Activated CD8-positive, alpha-beta memory T cell treated with anti-CD3 and anti-CD28 coated beads for 48 hours (primary cell): ENCODE data around the gene JMJD4.

ENCODE experiments used
- DNase-seq, 3 experiments: peaks; one replicate each; pipeline ENCODE4 v3.0.0-alpha.2; 2020; ENCODE audit warnings: low read depth in 2 of 3, low spot score in 2 of 3

JMJD4 gene

GRCh38 chr1:227753999-227754711 lies 19.1 kb upstream of the JMJD4 start:
- no peak for DNase-seq

DNA sequence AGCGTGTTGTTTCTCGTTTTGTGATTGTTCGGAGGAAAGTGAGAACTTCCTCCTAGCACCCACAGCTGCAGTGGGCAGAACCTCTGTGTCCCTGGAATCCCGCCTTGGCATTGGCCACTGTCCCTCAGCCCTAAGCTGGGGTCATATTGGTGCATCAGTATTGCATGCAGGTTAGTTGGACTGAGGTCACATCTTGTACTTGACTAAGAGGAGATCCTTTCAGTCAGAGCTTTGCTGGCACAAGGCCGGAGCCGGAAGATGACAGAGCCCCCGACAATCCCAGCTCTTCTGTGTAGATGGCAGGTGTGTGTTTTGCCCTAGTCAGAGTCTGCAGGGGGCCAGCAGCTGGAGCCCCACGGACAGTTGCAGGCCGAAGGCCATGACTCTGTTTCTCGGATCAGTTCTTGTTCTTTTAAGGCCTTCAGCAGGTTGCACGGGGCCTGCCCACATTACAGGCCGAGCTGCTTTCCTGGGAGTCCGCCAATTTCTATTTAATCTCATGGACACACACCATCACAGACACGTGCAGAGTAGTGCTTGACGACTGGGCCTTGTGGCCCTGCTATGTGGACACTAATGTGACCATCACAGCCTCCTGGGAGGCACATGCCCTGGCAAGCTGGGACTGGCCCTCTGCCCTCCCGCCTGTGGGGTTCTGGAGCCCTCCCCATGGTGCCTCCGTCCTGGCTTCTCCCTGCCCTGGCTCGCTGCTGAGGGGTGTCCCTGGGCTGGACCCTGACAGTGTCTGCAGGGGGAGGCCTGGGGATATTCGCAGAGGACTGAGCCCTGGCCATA lies 15.0 kb upstream of the JMJD4 start:
- no peak for DNase-seq

DNA sequence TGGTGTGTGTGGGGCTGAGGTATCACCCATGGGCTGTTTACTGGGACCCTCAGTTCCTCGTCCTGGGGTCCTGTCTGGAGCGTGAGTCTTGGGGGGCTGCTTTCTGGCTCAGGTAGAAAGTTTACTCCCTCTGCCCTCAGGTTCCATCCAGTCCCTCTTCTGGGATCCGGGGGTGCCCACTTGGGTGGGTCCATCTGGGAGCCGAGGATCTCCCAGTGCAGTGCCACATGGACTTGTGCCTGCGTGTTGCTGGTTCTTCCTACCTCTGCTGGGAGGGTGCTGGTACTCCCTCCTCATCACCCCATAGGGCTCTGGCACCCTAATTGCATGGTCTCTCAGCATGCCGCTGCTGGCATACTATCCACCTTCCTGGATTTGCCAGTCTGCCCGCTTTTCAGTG lies 14.1 kb upstream of the JMJD4 start:
- DNase-seq, result no peak

DNA sequence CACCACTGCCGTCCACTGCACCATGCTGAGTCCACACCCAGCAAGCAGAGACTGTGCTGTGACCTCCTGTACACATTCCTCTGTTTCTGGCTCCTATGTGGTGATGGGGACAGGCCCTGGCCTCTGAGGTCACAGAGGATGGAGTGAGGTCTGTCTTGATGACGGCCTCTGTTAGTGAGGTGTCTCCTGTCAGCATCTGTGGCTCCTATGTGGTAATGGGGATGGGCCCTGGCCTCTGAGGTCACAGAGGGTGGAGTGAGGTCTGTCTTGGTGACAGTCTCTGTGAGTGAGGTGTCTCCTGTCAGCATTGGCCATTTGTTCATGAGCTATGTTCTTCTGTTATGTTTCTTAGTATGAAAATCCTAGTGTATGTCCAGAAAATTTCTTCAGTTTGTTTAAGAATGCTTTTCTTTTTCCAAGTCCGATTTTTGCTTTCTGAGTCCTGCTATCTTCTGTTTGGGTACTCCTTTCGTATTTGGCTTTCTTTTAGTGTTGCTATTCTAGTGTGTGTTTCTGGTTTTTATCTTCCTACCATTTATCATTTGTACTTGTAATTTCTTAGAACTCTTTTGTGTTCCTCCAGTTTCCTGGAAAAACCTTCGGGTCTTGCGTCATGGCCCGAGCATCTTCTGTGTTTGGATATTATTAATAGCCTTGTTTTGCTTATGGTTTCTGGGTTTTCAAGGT lies 13.5 kb upstream of the JMJD4 start:
- no peak for DNase-seq

GRCh38 chr1:227747948-227748495 lies 12.9 kb upstream of the JMJD4 start:
- no peak for DNase-seq

- no peak for DNase-seq
These were observed 12.3 kb upstream of the JMJD4 start for GRCh38 chr1:227747382-227747781.

- DNase-seq, result no peak
These were observed 11.6 kb upstream of the JMJD4 start for GRCh38 chr1:227746676-227747075.

GRCh38 chr1:227745568-227746265 lies 10.6 kb upstream of the JMJD4 start:
- DNase-seq, result no peak

DNA sequence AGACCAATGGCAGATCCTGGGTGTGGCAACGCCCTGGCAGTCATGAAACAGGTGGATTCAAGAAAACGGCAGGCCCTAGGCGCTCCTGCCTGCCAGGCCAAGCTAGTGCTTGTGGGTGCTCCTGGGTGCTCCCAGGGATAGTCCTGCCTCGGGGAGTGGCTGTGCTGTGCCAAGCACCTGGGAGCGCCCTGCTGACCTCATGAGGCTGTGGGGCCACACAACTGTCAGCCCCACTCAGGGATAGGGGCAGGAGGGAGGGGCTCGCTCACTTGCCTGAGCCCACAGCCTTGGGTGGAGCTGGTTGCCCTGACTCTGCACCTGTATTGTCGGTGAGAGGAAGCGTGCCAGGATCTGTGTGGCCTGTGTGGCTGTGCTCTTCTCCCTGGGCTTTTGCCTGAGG lies 9.6 kb upstream of the JMJD4 start:
- DNase-seq, result no peak

DNA sequence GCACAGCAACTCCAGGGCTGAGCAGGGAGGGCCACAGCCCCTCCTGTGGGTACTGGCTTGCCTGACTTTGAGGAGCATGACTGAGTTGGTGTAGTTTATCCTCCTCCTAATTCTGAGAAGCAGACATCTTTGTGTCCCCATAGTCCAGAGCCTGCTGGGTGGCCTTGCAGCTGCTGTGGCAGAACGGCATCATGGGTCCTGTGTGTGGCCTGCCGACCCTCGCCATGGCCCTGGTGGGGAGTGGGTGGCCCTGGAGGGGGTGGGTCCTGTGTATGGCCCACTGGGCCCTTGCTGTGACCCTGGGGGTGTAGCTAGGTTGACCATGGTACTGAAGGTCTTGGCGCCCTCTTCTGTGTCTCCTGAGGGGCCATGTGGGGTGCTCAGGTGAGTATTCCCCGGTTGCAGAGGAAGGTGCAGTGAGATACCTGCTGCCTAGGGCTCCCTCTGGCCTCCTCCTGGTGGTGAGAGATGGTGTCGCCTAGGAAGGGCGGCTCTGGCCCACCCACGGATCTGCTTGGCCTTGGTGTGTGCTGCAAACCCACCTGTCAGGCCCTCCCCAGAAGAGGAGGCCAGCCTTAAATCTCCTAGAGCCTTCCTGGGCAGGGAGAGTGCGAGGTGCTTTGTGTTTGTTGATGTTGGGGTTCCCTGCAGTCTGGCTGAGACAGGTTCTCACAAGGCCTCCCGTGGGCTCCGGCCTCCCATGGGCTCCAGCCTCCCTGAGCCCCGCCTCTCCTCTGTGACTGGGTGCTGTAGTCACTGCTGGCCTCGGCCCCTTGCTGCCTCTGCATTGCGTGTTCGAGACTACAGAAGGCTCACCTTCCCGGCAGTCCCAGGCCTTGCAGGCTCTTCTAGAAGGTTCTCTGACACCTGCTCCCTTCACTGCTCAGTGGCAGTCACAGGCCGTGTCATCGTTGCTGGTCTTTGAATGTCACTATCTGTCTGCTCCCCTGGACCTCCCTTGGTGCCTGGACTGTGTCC lies 7.9 kb upstream of the JMJD4 start:
- DNase-seq, result no peak

DNA sequence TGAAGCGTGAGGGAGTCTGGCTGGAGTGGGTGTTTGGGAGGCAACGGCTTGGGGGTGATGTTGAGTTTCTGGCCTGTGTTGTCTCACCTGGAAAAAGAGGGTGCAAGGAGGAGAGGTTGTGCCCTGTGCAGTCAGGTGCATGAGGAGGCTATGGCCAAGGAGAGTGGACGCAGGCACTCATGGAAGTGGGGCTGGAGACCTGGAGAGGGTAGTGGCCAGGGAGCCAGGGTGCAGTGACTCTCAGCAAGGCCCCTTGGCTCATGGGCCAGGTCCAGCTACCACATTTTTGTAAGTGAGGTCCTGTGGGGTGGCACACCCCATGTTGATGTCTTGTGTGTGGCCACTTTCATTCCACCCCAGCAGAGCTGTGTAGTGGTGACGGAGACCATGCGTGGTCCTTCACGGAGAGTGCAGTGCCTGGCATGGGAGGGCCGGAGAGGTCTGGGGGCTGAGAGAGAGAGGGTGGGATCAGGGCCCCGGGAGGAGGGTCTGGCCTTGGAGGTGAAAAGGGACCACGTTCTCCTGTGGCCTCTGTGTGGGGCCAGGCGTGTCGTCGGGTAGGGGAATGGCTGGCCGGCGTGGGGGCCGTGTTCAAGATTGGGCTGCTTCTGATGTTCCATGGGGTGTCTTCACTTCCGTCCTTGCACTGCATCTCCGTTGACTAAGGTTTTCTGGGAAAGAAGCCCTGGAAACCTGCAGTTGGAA lies 6.2 kb upstream of the JMJD4 start:
- DNase-seq, result no peak

DNA sequence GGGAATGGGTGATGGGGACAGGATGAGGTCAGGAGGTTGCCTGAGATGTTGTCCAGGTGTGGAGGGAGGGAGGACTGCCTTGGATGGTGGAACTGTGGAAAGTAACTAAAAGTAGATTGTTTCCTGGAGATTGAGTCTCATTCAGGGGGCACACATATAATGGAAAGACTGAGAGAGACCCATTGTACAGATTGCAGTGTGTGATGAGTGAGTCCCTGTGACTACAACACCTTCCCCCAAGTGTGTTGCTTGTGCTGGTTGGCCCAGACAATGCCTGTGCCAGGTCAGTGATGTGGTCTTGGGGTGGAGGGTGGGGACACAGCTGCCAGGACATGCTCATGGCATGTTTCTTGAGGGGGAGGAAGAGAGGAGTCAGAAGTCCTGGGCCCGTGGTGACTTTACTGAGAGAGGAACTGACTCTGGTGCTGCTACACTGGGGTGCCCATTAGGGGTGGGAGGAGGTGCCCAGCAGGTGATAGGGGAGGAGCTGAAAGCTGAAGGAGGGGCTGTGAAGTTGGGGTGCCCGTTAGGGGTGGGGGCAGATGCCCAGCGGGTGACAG lies 5.4 kb upstream of the JMJD4 start:
- DNase-seq, result no peak

GRCh38 chr1:227739636-227740035 lies 4.5 kb upstream of the JMJD4 start:
- no peak for DNase-seq

DNA sequence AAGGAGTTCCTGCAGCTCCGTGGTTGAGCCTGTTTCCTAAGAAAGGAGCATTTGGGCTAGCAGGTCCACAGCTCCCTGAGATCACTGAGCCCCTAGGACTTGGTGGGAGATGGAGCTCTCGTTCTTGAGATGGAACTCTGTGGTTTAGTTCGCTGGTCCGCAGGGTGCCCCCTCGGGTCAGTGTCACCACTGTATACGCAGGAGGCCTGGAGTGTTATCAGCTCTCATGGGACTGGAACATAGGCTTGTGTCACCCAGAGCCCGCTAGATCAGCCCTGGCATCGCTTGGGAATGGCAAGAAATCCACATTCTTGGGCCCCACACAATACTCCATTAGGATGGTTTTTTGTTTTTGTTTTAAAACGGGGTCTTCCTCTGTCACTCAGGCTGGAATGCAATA lies 3.7 kb upstream of the JMJD4 start:
- DNase-seq, result no peak

DNA sequence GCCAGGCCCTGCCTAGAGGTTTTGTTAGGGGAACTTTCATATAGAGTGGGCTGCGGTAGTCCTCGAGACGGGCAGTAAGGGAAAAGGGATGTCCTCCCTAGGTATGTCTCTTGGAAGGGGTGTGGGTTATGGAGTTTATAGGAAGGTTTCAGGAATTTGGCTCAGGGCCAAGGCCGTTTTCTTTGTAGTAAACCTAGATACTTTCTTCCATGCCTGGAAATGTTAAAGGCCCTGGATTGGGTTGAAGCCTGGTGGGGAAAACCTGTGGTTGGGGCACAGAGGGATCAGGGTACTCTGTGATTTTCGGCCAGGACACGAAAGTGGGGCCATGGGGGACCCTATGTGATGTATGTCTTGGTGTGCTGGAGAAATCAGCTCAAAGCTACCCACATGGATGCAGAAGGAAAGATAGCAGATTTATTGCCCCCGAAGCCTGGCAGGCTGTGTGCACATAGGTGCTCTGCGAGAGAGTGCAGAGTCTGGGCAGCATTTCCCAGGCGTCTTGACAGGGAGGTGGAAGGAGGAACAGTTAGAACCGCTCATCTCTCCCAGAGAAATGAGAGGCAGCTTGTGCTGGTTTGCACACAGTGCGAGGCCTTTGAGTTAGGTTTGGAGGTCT lies 1.8 kb upstream of the JMJD4 start:
- DNase-seq, result no peak

DNA sequence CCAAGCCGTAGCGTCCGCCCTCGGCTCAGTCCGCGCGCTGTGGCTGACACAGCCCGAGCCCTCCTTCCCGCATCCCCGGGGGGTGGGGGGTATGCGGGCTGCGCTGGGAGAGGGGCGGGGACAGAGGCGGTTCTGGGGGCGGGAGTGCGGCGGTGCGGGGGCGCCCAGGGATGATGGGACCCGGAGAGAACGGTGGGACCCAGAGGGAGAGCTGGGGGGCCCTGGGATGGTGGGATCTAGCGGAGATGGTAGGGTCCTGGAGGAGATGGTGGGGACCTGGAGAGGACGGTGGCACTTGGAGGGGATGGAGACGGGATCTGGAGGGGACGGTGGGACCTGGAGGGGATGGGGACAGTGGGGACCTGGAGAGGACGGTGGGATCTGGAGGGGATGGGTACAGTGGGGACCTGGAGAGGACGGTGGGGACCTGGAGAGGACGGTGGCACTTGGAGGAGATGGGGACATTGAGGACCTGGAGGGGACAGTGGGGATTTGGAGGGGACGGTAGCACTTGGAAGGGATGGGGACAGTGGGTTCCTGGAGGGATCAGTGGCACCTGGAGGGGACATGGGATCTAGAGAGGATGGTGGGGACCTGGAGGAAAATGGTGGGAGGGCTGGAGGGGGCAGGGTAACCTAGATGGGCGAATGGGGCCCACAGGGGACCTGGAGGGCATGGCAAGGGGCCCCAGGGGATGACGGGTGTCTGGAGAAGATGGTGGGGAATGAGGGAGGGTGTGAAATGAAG lies 610 bp upstream of the JMJD4 start:
- no peak for DNase-seq

- no peak for DNase-seq
These were observed 601 bp downstream of the JMJD4 start for GRCh38 chr1:227734546-227734855.
